ENCODE results near the gene AQP12A. TPM values are rescaled to one million over a fixed set of nuclear protein-coding genes. Genes with fewer than 3 reads are reported as not detected.

AQP12A gene
- total and polyA plus RNA-seq, 10 of the 15 experiments (the other 5 are each of a cell fraction or from before 2014, with no cell fraction given) = not detected

- ChIA-PET RAD21 (ENCODE audit: unreplicated experiment) (no interaction called here), POLR2A (no interaction called here), CTCF (no interaction called here), SMC1A (ENCODE audit: uncharacterized antibody, unreplicated experiment) (no interaction called here)
- no peak overlapping the region for H3K27ac ChIP-seq (ENCODE audit: control insufficient read depth, insufficient read depth)
- H3K9ac ChIP-seq (ENCODE audit: control insufficient read depth, insufficient read depth, low read length) = no peak overlapping the region
- intact Hi-C loops (cut with micrococcal nuclease; ENCODE audit: unreplicated experiment) (no loop called here), in situ Hi-C loops (cut with MboI) (no loop called here)
- no peaks in the 10 kb centered on the region for H3K9me3 ChIP-seq (replicated peaks; ENCODE audit: control insufficient read depth, insufficient read depth, low read length)
- no peak for ATAC-seq
- no peak for TF ChIP-seq RFX5 (IDR thresholded peaks at IDR 0.05; ENCODE audit: low read depth, low read length)
- TF ChIP-seq TCF12 (IDR thresholded peaks at IDR 0.05; ENCODE audit: low read depth, low read length) = no peak
- no peak for TF ChIP-seq CUX1 (IDR thresholded peaks at IDR 0.05; ENCODE audit: insufficient replicate concordance, low read depth, low read length)
- TF ChIP-seq RAD21 (IDR thresholded peaks at IDR 0.05; ENCODE audit: insufficient read depth, low read depth, low read length) = no peak
- TF ChIP-seq MEF2A (IDR thresholded peaks at IDR 0.05; ENCODE audit: insufficient read depth, low read depth, low read length) = no peak
- no peak for TF ChIP-seq MXI1 (IDR thresholded peaks at IDR 0.05; ENCODE audit: low read depth, low read length)
- TF ChIP-seq NFXL1 (IDR thresholded peaks at IDR 0.05; ENCODE audit: borderline replicate concordance) = no peak
- TF ChIP-seq POLR2AphosphoS2 (IDR thresholded peaks at IDR 0.05; ENCODE audit: low read depth, low read length) = no peak
- TF ChIP-seq RAD51 (IDR thresholded peaks at IDR 0.05) = no peak
- TF ChIP-seq SMARCA5 (IDR thresholded peaks at IDR 0.05) = no peak
- no peak for TF ChIP-seq IRF4 (IDR thresholded peaks at IDR 0.05; ENCODE audit: low read depth, low read length)
- TF ChIP-seq JUNB (IDR thresholded peaks at IDR 0.05) = no peak
- no peak for TF ChIP-seq PAX8 (IDR thresholded peaks at IDR 0.05)
- no peak for TF ChIP-seq BCL3 (IDR thresholded peaks at IDR 0.05; ENCODE audit: borderline replicate concordance, insufficient read depth, low read depth, low read length, poor library complexity, severe bottlenecking)
- TF ChIP-seq NFYA (IDR thresholded peaks at IDR 0.05; ENCODE audit: borderline replicate concordance, low read depth, low read length) = no peak
- TF ChIP-seq ZBED1 (IDR thresholded peaks at IDR 0.05; ENCODE audit: borderline replicate concordance) = no peak
- H4K20me1 ChIP-seq (ENCODE audit: control insufficient read depth, insufficient read depth) = no peaks in the 10 kb centered on the region
- no peak overlapping the region for H2AFZ ChIP-seq (ENCODE audit: control insufficient read depth, low read depth, low read length)
- 31% methylated on average over 18 of the region's 18 CpGs for whole genome bisulfite sequencing (ENCODE audit: insufficient coverage, insufficient replicate concordance, low lambda C conversion rate, missing lambda C conversion rate)
- no peaks in the 10 kb centered on the region for H3K79me2 ChIP-seq (ENCODE audit: control insufficient read depth, insufficient read depth, low read length)
- no peak overlapping the region for H3K4me3 ChIP-seq
- H3K4me1 ChIP-seq (ENCODE audit: control insufficient read depth, insufficient read depth, low read length) = no peaks in the 10 kb centered on the region
- FAIRE-seq = no peak
- H3K36me3 ChIP-seq (ENCODE audit: control insufficient read depth in 2 of 2, insufficient read depth in 2 of 2, low read length in 1 of 2) = no peaks in the 10 kb centered on the region
- H3K4me2 ChIP-seq (ENCODE audit: control insufficient read depth, insufficient read depth) = no peak overlapping the region
- no peaks in the 10 kb centered on the region; a peak in 1 of 4 replicates for H3K27me3 ChIP-seq (replicated peaks in 1 of 2; ENCODE audit: control insufficient read depth in 2 of 2, insufficient read depth in 2 of 2, low read length in 1 of 2)
- DNase-seq (ENCODE audit: low read depth, low spot score) = no peak
- BruUV-seq (replicated peaks) = no TSS peak
These were observed 25.5 kb downstream of the AQP12A start for GRCh38 chr2:240717181-240717641.
